HL-60 (cell line): ENCODE results near the gene ZBTB21.

Source experiments
- DNase-seq, 2 experiments: peaks; one replicate each; pipeline ENCODE4 v3.0.0-alpha.2; 2010 to 2020; ENCODE audit warnings: low read depth in 1 of 2, low spot score in 1 of 2
- H3K27ac ChIP-seq: fragments of 250-450 bp; sonication (Bioruptor Pico); replicated peaks from 2 replicates; pipeline ENCODE4 v1.5.1; 2020; ENCODE audit warnings: mild to moderate bottlenecking, moderate library complexity
- H3K27me3 ChIP-seq: fragments of 250-450 bp; sonication (Bioruptor Pico); 2 replicates; pipeline ENCODE4 v1.5.1; 2021; ENCODE audit warnings: mild to moderate bottlenecking, moderate library complexity; ENCODE audit not compliant: insufficient read depth, poor library complexity, severe bottlenecking
- H3K4me3 ChIP-seq: replicated peaks from 2 replicates; pipeline ENCODE4 v1.5.1; 2011; ENCODE audit warnings: mild to moderate bottlenecking, control low read depth, low read length; ENCODE audit not compliant: insufficient read depth
- GABPA ChIP-seq: IDR thresholded peaks from 2 replicates; pipeline ENCODE4 v1.6.1; 2012; ENCODE audit warnings: low read depth
- POLR2AphosphoS5 ChIP-seq: IDR thresholded peaks from 2 replicates; pipeline ENCODE4 v1.6.1; 2012; ENCODE audit warnings: low read depth
- SPI1 ChIP-seq: IDR thresholded peaks from 2 replicates; pipeline ENCODE4 v1.6.1; 2012; ENCODE audit warnings: low read depth, mild to moderate bottlenecking, borderline replicate concordance
- TF ChIP-seq, protein P1 (sequence below): IDR thresholded peaks from one replicate; pipeline ENCODE4 v1.5.1; 2011; ENCODE audit warnings: low read length, control low read depth, inconsistent platforms; ENCODE audit not compliant: insufficient read depth
- TF ChIP-seq, protein P2 (sequence below): IDR thresholded peaks from 2 replicates; pipeline ENCODE4 v1.6.1; 2012; ENCODE audit warnings: low read depth; ENCODE audit not compliant: insufficient replicate concordance

Gene ZBTB21

DNA sequence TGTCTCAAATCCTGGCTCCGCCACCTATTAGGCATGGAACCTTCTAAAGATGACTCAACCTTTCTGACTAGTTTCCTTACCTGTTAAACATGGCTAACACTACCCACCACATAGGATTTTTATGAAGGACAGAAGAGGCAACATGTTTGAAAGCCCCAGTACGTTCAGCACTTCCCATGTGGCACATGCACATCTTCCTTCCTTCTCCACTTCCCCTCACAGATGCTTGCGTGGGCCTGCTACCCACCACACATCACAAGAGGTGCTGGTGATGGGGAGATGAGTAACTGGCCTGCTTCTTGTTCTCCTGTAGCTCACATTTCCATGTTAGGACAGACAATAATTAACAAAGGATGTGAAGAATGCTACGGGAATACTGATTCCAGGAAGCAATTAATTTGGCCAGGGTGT is 7.1 kb downstream of the ZBTB21 start:
- DNase-seq, result no peak
- no peaks in the 10 kb centered on the region for H3K27me3 ChIP-seq
- H3K4me3 ChIP-seq, result no peak overlapping the region
- no peak overlapping the region for H3K27ac ChIP-seq
- no peak; the same call in 1 of the 2 replicates for TF ChIP-seq SPI1
- TF ChIP-seq GABPA, result no peak
- TF ChIP-seq, protein P1, sequence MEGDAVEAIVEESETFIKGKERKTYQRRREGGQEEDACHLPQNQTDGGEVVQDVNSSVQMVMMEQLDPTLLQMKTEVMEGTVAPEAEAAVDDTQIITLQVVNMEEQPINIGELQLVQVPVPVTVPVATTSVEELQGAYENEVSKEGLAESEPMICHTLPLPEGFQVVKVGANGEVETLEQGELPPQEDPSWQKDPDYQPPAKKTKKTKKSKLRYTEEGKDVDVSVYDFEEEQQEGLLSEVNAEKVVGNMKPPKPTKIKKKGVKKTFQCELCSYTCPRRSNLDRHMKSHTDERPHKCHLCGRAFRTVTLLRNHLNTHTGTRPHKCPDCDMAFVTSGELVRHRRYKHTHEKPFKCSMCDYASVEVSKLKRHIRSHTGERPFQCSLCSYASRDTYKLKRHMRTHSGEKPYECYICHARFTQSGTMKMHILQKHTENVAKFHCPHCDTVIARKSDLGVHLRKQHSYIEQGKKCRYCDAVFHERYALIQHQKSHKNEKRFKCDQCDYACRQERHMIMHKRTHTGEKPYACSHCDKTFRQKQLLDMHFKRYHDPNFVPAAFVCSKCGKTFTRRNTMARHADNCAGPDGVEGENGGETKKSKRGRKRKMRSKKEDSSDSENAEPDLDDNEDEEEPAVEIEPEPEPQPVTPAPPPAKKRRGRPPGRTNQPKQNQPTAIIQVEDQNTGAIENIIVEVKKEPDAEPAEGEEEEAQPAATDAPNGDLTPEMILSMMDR, result no peak
- TF ChIP-seq POLR2AphosphoS5, result no peak
- TF ChIP-seq, protein P2, sequence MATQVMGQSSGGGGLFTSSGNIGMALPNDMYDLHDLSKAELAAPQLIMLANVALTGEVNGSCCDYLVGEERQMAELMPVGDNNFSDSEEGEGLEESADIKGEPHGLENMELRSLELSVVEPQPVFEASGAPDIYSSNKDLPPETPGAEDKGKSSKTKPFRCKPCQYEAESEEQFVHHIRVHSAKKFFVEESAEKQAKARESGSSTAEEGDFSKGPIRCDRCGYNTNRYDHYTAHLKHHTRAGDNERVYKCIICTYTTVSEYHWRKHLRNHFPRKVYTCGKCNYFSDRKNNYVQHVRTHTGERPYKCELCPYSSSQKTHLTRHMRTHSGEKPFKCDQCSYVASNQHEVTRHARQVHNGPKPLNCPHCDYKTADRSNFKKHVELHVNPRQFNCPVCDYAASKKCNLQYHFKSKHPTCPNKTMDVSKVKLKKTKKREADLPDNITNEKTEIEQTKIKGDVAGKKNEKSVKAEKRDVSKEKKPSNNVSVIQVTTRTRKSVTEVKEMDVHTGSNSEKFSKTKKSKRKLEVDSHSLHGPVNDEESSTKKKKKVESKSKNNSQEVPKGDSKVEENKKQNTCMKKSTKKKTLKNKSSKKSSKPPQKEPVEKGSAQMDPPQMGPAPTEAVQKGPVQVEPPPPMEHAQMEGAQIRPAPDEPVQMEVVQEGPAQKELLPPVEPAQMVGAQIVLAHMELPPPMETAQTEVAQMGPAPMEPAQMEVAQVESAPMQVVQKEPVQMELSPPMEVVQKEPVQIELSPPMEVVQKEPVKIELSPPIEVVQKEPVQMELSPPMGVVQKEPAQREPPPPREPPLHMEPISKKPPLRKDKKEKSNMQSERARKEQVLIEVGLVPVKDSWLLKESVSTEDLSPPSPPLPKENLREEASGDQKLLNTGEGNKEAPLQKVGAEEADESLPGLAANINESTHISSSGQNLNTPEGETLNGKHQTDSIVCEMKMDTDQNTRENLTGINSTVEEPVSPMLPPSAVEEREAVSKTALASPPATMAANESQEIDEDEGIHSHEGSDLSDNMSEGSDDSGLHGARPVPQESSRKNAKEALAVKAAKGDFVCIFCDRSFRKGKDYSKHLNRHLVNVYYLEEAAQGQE, result no peak

- TF ChIP-seq GABPA (no peak), POLR2AphosphoS5 (no peak), SPI1 (no peak)
- TF ChIP-seq, protein P2, result no peak
- TF ChIP-seq, protein P1, result no peak
- no peak for DNase-seq
- H3K4me3 ChIP-seq, result no peak overlapping the region
- H3K27ac ChIP-seq, result no peak overlapping the region
- H3K27me3 ChIP-seq, result no peaks in the 10 kb centered on the region
Observed at GRCh38 chr21:42002421-42002958, 7.7 kb downstream of the ZBTB21 start.

DNA sequence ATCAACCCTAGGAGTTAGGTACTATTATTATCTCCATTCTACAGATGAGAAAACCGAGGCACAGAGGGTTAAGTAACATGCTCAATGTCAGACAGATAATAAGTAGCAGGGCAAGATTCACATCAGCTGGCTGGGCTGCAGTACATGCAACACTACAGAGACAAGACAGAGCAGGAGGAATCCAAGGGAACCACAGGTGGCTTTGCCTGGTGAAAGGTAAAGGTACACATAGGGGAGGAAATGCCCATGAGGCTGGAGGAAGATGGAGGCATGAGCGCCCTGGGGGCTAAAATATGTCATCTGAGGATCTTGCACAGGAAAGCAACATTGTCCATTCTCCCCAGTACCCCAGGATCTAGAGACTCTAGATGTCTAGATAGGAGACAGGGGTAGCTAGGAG is 8.4 kb downstream of the ZBTB21 start:
- TF ChIP-seq GABPA (no peak), SPI1 (no peak), POLR2AphosphoS5 (no peak)
- TF ChIP-seq, protein P1, result no peak
- TF ChIP-seq, protein P2, result no peak
- Histone ChIP-seq H3K27me3 (no peaks in the 10 kb centered on the region), H3K27ac (no peak overlapping the region), H3K4me3 (no peak overlapping the region)
- no peak for DNase-seq
